Measurements from ENCODE around the gene CFAP299.

Gene CFAP299

GRCh38 chr4:80694171-80694570, 358.6 kb downstream of the CFAP299 start:
- no peaks in the 10 kb centered on the region for H3K4me1 ChIP-seq (ENCODE audit: control insufficient read depth, insufficient read depth, low read length)
- no peak overlapping the region for H3K9ac ChIP-seq (ENCODE audit: low read depth, low read length)
- no peak overlapping the region for H3K4me3 ChIP-seq (ENCODE audit: low read length)
- H3K4me2 ChIP-seq (ENCODE audit: low read length) = no peak overlapping the region
- no peaks in the 10 kb centered on the region for H3K9me3 ChIP-seq (replicated peaks; ENCODE audit: low read length)
- H3K27me3 ChIP-seq (ENCODE audit: control insufficient read depth, insufficient read depth, low read length) = no peaks in the 10 kb centered on the region
- H3K36me3 ChIP-seq (ENCODE audit: insufficient read depth, low read length) = no peaks in the 10 kb centered on the region

- no peak overlapping the region for H3K4me3 ChIP-seq (ENCODE audit: low read length)
- H3K27me3 ChIP-seq (ENCODE audit: control insufficient read depth, insufficient read depth, low read length) = no peaks in the 10 kb centered on the region
- H3K36me3 ChIP-seq (ENCODE audit: insufficient read depth, low read length) = no peaks in the 10 kb centered on the region
- no peak overlapping the region for H3K9ac ChIP-seq (ENCODE audit: low read depth, low read length)
- no peaks in the 10 kb centered on the region for H3K9me3 ChIP-seq (replicated peaks; ENCODE audit: low read length)
- H3K4me1 ChIP-seq (ENCODE audit: control insufficient read depth, insufficient read depth, low read length) = no peaks in the 10 kb centered on the region
- no peak overlapping the region for H3K4me2 ChIP-seq (ENCODE audit: low read length)
Measured at GRCh38 chr4:80705311-80705710, 369.8 kb downstream of the CFAP299 start.

GRCh38 chr4:80709082-80709869, 373.7 kb downstream of the CFAP299 start:
- Histone ChIP-seq H3K9me3 (replicated peaks; ENCODE audit: low read length) (no peaks in the 10 kb centered on the region), H3K27me3 (ENCODE audit: control insufficient read depth, insufficient read depth, low read length) (no peaks in the 10 kb centered on the region), H3K4me2 (ENCODE audit: low read length) (no peak overlapping the region), H3K9ac (ENCODE audit: low read depth, low read length) (no peak overlapping the region), H3K4me3 (ENCODE audit: low read length) (no peak overlapping the region), H3K4me1 (ENCODE audit: control insufficient read depth, insufficient read depth, low read length) (no peaks in the 10 kb centered on the region), H3K36me3 (ENCODE audit: insufficient read depth, low read length) (no peaks in the 10 kb centered on the region)

GRCh38 chr4:80710748-80711451, 375.4 kb downstream of the CFAP299 start:
- Histone ChIP-seq H3K27me3 (ENCODE audit: control insufficient read depth, insufficient read depth, low read length) (no peaks in the 10 kb centered on the region), H3K4me2 (ENCODE audit: low read length) (no peak overlapping the region), H3K4me3 (ENCODE audit: low read length) (no peak overlapping the region), H3K4me1 (ENCODE audit: control insufficient read depth, insufficient read depth, low read length) (no peaks in the 10 kb centered on the region), H3K9ac (ENCODE audit: low read depth, low read length) (no peak overlapping the region), H3K9me3 (replicated peaks; ENCODE audit: low read length) (no peaks in the 10 kb centered on the region), H3K36me3 (ENCODE audit: insufficient read depth, low read length) (no peaks in the 10 kb centered on the region)

GRCh38 chr4:80711956-80712355, 376.4 kb downstream of the CFAP299 start:
- no peak overlapping the region for H3K4me3 ChIP-seq (ENCODE audit: low read length)
- H3K9me3 ChIP-seq (replicated peaks; ENCODE audit: low read length) = no peaks in the 10 kb centered on the region
- H3K9ac ChIP-seq (ENCODE audit: low read depth, low read length) = no peak overlapping the region
- H3K4me1 ChIP-seq (ENCODE audit: control insufficient read depth, insufficient read depth, low read length) = no peaks in the 10 kb centered on the region
- H3K4me2 ChIP-seq (ENCODE audit: low read length) = no peak overlapping the region
- no peaks in the 10 kb centered on the region for H3K36me3 ChIP-seq (ENCODE audit: insufficient read depth, low read length)
- no peaks in the 10 kb centered on the region for H3K27me3 ChIP-seq (ENCODE audit: control insufficient read depth, insufficient read depth, low read length)

GRCh38 chr4:80713409-80713808, 377.9 kb downstream of the CFAP299 start:
- Histone ChIP-seq H3K4me2 (ENCODE audit: low read length) (no peak overlapping the region), H3K9me3 (replicated peaks; ENCODE audit: low read length) (no peaks in the 10 kb centered on the region), H3K4me1 (ENCODE audit: control insufficient read depth, insufficient read depth, low read length) (no peaks in the 10 kb centered on the region), H3K9ac (ENCODE audit: low read depth, low read length) (no peak overlapping the region), H3K4me3 (ENCODE audit: low read length) (no peak overlapping the region), H3K36me3 (ENCODE audit: insufficient read depth, low read length) (no peaks in the 10 kb centered on the region), H3K27me3 (ENCODE audit: control insufficient read depth, insufficient read depth, low read length) (no peaks in the 10 kb centered on the region)

- H3K9me3 ChIP-seq (replicated peaks; ENCODE audit: low read length) = no peaks in the 10 kb centered on the region
- H3K27me3 ChIP-seq (ENCODE audit: control insufficient read depth, insufficient read depth, low read length) = no peaks in the 10 kb centered on the region
- H3K4me3 ChIP-seq (ENCODE audit: low read length) = no peak overlapping the region
- H3K4me2 ChIP-seq (ENCODE audit: low read length) = no peak overlapping the region
- H3K4me1 ChIP-seq (ENCODE audit: control insufficient read depth, insufficient read depth, low read length) = no peaks in the 10 kb centered on the region
- H3K9ac ChIP-seq (ENCODE audit: low read depth, low read length) = no peak overlapping the region
- H3K36me3 ChIP-seq (ENCODE audit: insufficient read depth, low read length) = no peaks in the 10 kb centered on the region
Measured at GRCh38 chr4:80717204-80717603, 381.7 kb downstream of the CFAP299 start.

GRCh38 chr4:80726471-80726870, 390.9 kb downstream of the CFAP299 start:
- Histone ChIP-seq H3K9me3 (replicated peaks; ENCODE audit: low read length) (no peaks in the 10 kb centered on the region), H3K4me3 (ENCODE audit: low read length) (no peak overlapping the region), H3K9ac (ENCODE audit: low read depth, low read length) (no peak overlapping the region), H3K36me3 (ENCODE audit: insufficient read depth, low read length) (no peaks in the 10 kb centered on the region), H3K4me1 (ENCODE audit: control insufficient read depth, insufficient read depth, low read length) (no peaks in the 10 kb centered on the region), H3K4me2 (ENCODE audit: low read length) (no peak overlapping the region), H3K27me3 (ENCODE audit: control insufficient read depth, insufficient read depth, low read length) (peaks cover 5% of the 10 kb centered on the region)

GRCh38 chr4:80730158-80730557, 394.6 kb downstream of the CFAP299 start:
- Histone ChIP-seq H3K4me1 (ENCODE audit: control insufficient read depth, insufficient read depth, low read length) (no peaks in the 10 kb centered on the region), H3K9me3 (replicated peaks; ENCODE audit: low read length) (no peaks in the 10 kb centered on the region), H3K27me3 (ENCODE audit: control insufficient read depth, insufficient read depth, low read length) (peaks cover 5% of the 10 kb centered on the region), H3K36me3 (ENCODE audit: insufficient read depth, low read length) (no peaks in the 10 kb centered on the region), H3K4me3 (ENCODE audit: low read length) (no peak overlapping the region), H3K4me2 (ENCODE audit: low read length) (no peak overlapping the region), H3K9ac (ENCODE audit: low read depth, low read length) (no peak overlapping the region)

GRCh38 chr4:80731436-80731835, 395.9 kb downstream of the CFAP299 start:
- Histone ChIP-seq H3K9me3 (replicated peaks; ENCODE audit: low read length) (no peaks in the 10 kb centered on the region), H3K27me3 (ENCODE audit: control insufficient read depth, insufficient read depth, low read length) (no peaks in the 10 kb centered on the region), H3K36me3 (ENCODE audit: insufficient read depth, low read length) (no peaks in the 10 kb centered on the region), H3K4me2 (ENCODE audit: low read length) (no peak overlapping the region), H3K4me1 (ENCODE audit: control insufficient read depth, insufficient read depth, low read length) (no peaks in the 10 kb centered on the region), H3K4me3 (ENCODE audit: low read length) (no peak overlapping the region), H3K9ac (ENCODE audit: low read depth, low read length) (no peak overlapping the region)

GRCh38 chr4:80732010-80732409, 396.5 kb downstream of the CFAP299 start:
- Histone ChIP-seq H3K4me3 (ENCODE audit: low read length) (no peak overlapping the region), H3K9ac (ENCODE audit: low read depth, low read length) (no peak overlapping the region)

GRCh38 chr4:80740375-80740774, 404.8 kb downstream of the CFAP299 start:
- H3K4me2 ChIP-seq (ENCODE audit: low read length) = no peak overlapping the region
- no peaks in the 10 kb centered on the region for H3K36me3 ChIP-seq (ENCODE audit: insufficient read depth, low read length)
- no peaks in the 10 kb centered on the region for H3K9me3 ChIP-seq (replicated peaks; ENCODE audit: low read length)

More at GRCh38 chr4:80732010-80732409, 396.5 kb downstream of the CFAP299 start:
- H3K9me3 ChIP-seq (replicated peaks; ENCODE audit: low read length) = no peaks in the 10 kb centered on the region
- H3K27me3 ChIP-seq (ENCODE audit: control insufficient read depth, insufficient read depth, low read length) = no peaks in the 10 kb centered on the region
- H3K36me3 ChIP-seq (ENCODE audit: insufficient read depth, low read length) = no peaks in the 10 kb centered on the region
- no peak overlapping the region for H3K4me2 ChIP-seq (ENCODE audit: low read length)
- no peaks in the 10 kb centered on the region for H3K4me1 ChIP-seq (ENCODE audit: control insufficient read depth, insufficient read depth, low read length)

More at GRCh38 chr4:80740375-80740774, 404.8 kb downstream of the CFAP299 start:
- Histone ChIP-seq H3K27me3 (ENCODE audit: control insufficient read depth, insufficient read depth, low read length) (no peaks in the 10 kb centered on the region), H3K9ac (ENCODE audit: low read depth, low read length) (no peak overlapping the region), H3K4me3 (ENCODE audit: low read length) (no peak overlapping the region), H3K4me1 (ENCODE audit: control insufficient read depth, insufficient read depth, low read length) (no peaks in the 10 kb centered on the region)

Data from skeletal muscle satellite cell (primary cell).